Measurements from ENCODE around the gene PRLHR.
"Not testable (repeated sequence)": the region's sequence is repeated elsewhere in the genome, so short reads cannot be mapped to it uniquely, and the experiment has no call there.

The PRLHR gene

GRCh38 chr10:118624747-118625146 lies 29.3 kb upstream of the PRLHR start:
- Histone ChIP-seq H3K4me1 (peaks cover 7 to 11% (median 8%) of the 10 kb centered on the region in 10 experiments; a peak in 16 of 20 replicates), H3K36me3 (no peaks in the 10 kb centered on the region), H3K4me2 (no peak overlapping the region), H3K27me3 (no peaks in the 10 kb centered on the region), H3K9ac (no peak overlapping the region), H3K9me3 (replicated peaks in 1 of 11) (no peaks in the 10 kb centered on the region), H3K27ac (no peak overlapping the region), H4K20me1 (no peaks in the 10 kb centered on the region), H3K4me3 (no peak overlapping the region)
- TF ChIP-seq Cebpa-rat (IDR thresholded peaks at IDR 0.05): no peak

GRCh38 chr10:118621304-118621942 lies 26.0 kb upstream of the PRLHR start:
- no peaks in the 10 kb centered on the region for H3K9me3 ChIP-seq (replicated peaks in 1 of 11)
- no peak for TF ChIP-seq Cebpa-rat (IDR thresholded peaks at IDR 0.05)
- peak overlapping the region; percentile 14 to 45 (median 36); a peak in 18 of 22 replicates for H3K4me2 ChIP-seq
- no peaks in the 10 kb centered on the region for H3K27me3 ChIP-seq
- no peak overlapping the region for H3K9ac ChIP-seq
- H3K36me3 ChIP-seq: no peaks in the 10 kb centered on the region
- H4K20me1 ChIP-seq: no peaks in the 10 kb centered on the region
- H3K4me3 ChIP-seq: no peak overlapping the region
- peaks cover 7 to 11% (median 8%) of the 10 kb centered on the region in 10 experiments; a peak in 16 of 20 replicates for H3K4me1 ChIP-seq
- H3K27ac ChIP-seq: no peak overlapping the region

- H4K20me1 ChIP-seq, H3K27me3 ChIP-seq, H3K27ac ChIP-seq, H3K4me3 ChIP-seq, H3K36me3 ChIP-seq, H3K4me1 ChIP-seq, H3K4me2 ChIP-seq, H3K9ac ChIP-seq: not testable (repeated sequence)
- H3K9me3 ChIP-seq (replicated peaks in 1 of 11): peaks cover 5 to 14% (median 11%) of the 10 kb centered on the region in 11 experiments
These were observed 18.4 kb upstream of the PRLHR start for GRCh38 chr10:118613863-118614262.

GRCh38 chr10:118610577-118610976 lies 15.1 kb upstream of the PRLHR start:
- Histone ChIP-seq H4K20me1 (no peaks in the 10 kb centered on the region), H3K9ac (no peak overlapping the region), H3K4me2 (no peak overlapping the region), H3K27ac (no peak overlapping the region), H3K4me1 (no peaks in the 10 kb centered on the region), H3K4me3 (no peak overlapping the region), H3K36me3 (0 out of 22 replicates have a peak, but pooled peaks cover 0 to 4% (median 0%) of the 10 kb centered on the region in 11 experiments), H3K9me3 (replicated peaks in 1 of 11) (peaks cover 17 to 28% (median 26%) of the 10 kb centered on the region in 11 experiments), H3K27me3 (no peaks in the 10 kb centered on the region)
- no peak for TF ChIP-seq Cebpa-rat (IDR thresholded peaks at IDR 0.05)

- Histone ChIP-seq H3K9me3 (replicated peaks in 1 of 11) (peaks cover 17 to 28% (median 26%) of the 10 kb centered on the region in 11 experiments), H3K27me3 (no peaks in the 10 kb centered on the region), H3K4me1 (no peaks in the 10 kb centered on the region), H3K4me2 (no peak overlapping the region), H3K27ac (no peak overlapping the region), H3K4me3 (no peak overlapping the region), H4K20me1 (no peaks in the 10 kb centered on the region), H3K9ac (no peak overlapping the region), H3K36me3 (0 out of 22 replicates have a peak, but pooled peaks cover 0 to 4% (median 0%) of the 10 kb centered on the region in 11 experiments)
- no peak for TF ChIP-seq Cebpa-rat (IDR thresholded peaks at IDR 0.05)
These were observed 12.4 kb upstream of the PRLHR start for GRCh38 chr10:118607768-118608354.

- H3K9ac ChIP-seq: no peak overlapping the region
- H3K36me3 ChIP-seq: 0 out of 22 replicates have a peak, but pooled peaks cover 0 to 4% (median 0%) of the 10 kb centered on the region in 11 experiments
- H3K27me3 ChIP-seq: no peaks in the 10 kb centered on the region
- no peak overlapping the region for H3K27ac ChIP-seq
- no peaks in the 10 kb centered on the region for H4K20me1 ChIP-seq
- no peak overlapping the region for H3K4me2 ChIP-seq
- TF ChIP-seq Cebpa-rat (IDR thresholded peaks at IDR 0.05): no peak
- H3K9me3 ChIP-seq (replicated peaks in 1 of 11): peaks cover 17 to 28% (median 26%) of the 10 kb centered on the region in 11 experiments
- no peak overlapping the region for H3K4me3 ChIP-seq
- H3K4me1 ChIP-seq: no peaks in the 10 kb centered on the region
These were observed 10.2 kb upstream of the PRLHR start for GRCh38 chr10:118605694-118606093.

- TF ChIP-seq Cebpa-rat (IDR thresholded peaks at IDR 0.05): no peak
- Histone ChIP-seq H3K27me3 (no peaks in the 10 kb centered on the region), H3K4me2 (no peak overlapping the region)
These were observed 1.1 kb upstream of the PRLHR start for GRCh38 chr10:118596426-118597124.

GRCh38 chr10:118595064-118595420 lies 406 bp downstream of the PRLHR start:
- Histone ChIP-seq H3K27ac (no peak overlapping the region), H3K4me2 (no peak overlapping the region), H3K4me3 (no peak overlapping the region), H3K9ac (no peak overlapping the region), H3K4me1 (no peaks in the 10 kb centered on the region), H3K9me3 (replicated peaks in 1 of 11) (peaks cover 8 to 30% (median 22%) of the 10 kb centered on the region in 11 experiments; a peak in 21 of 22 replicates), H3K36me3 (no peaks in the 10 kb centered on the region), H3K27me3 (no peaks in the 10 kb centered on the region), H4K20me1 (no peaks in the 10 kb centered on the region; a peak in 1 of 22 replicates)
- no peak for TF ChIP-seq Cebpa-rat (IDR thresholded peaks at IDR 0.05)

More at GRCh38 chr10:118596426-118597124, 1.1 kb upstream of the PRLHR start:
- H3K4me3 ChIP-seq: no peak overlapping the region
- no peaks in the 10 kb centered on the region for H3K36me3 ChIP-seq
- no peaks in the 10 kb centered on the region; a peak in 1 of 22 replicates for H4K20me1 ChIP-seq
- H3K27ac ChIP-seq: no peak overlapping the region
- H3K9ac ChIP-seq: no peak overlapping the region
- H3K4me1 ChIP-seq: no peaks in the 10 kb centered on the region
- peaks cover 8 to 30% (median 22%) of the 10 kb centered on the region in 11 experiments; a peak in 21 of 22 replicates for H3K9me3 ChIP-seq (replicated peaks in 1 of 11)

- no peak overlapping the region for H3K27ac ChIP-seq
- no peak overlapping the region for H3K4me3 ChIP-seq
- peaks cover 8 to 30% (median 22%) of the 10 kb centered on the region in 11 experiments; a peak in 21 of 22 replicates for H3K9me3 ChIP-seq (replicated peaks in 1 of 11)
- no peak overlapping the region for H3K9ac ChIP-seq
- H4K20me1 ChIP-seq: no peaks in the 10 kb centered on the region; a peak in 1 of 22 replicates
- H3K4me2 ChIP-seq: no peak overlapping the region
- H3K27me3 ChIP-seq: no peaks in the 10 kb centered on the region
- no peak for TF ChIP-seq Cebpa-rat (IDR thresholded peaks at IDR 0.05)
- H3K36me3 ChIP-seq: no peaks in the 10 kb centered on the region
- H3K4me1 ChIP-seq: no peaks in the 10 kb centered on the region
These were observed 920 bp downstream of the PRLHR start for GRCh38 chr10:118594392-118595063.
